A673 (cell line): ENCODE measurements around the gene POLDIP3. TPM values are rescaled to one million over a fixed set of nuclear protein-coding genes. Genes with fewer than 3 reads are reported as not detected.

Experiments used
- BruUV-seq: library from RNA; stranded (reverse); fragments of 400-500 nt; replicated peaks from 2 replicates; lab custom pipeline; 2021; lab: Mats Ljungman, UMichigan
- CTCF ChIA-PET: fragments of 300-600 bp; sonication (Branson Sonifier 250); formaldehyde crosslinking; loops from one replicate; lab custom pipeline; 2022; ENCODE audit warnings: antibody characterized with exemption; lab: Charles Lee
- POLR2A ChIA-PET: fragments of 300-600 bp; sonication (Branson Sonifier 250); formaldehyde crosslinking; loops from one replicate; lab custom pipeline; 2022; ENCODE audit warnings: antibody characterized with exemption; ENCODE audit not compliant: low non-redundant PET; lab: Charles Lee
- DNase-seq: peaks from one replicate; pipeline ENCODE4 v3.0.0-alpha.2; 2015; ENCODE audit warnings: low spot score
- H3K27ac ChIP-seq: fragments of 200-600 bp; sonication (generic); 2 replicates; pipeline ENCODE4 v1.5.1; 2016; ENCODE audit warnings: mixed run types, low read depth, mild to moderate bottlenecking, mixed read lengths, antibody characterized with exemption, low read length; ENCODE audit not compliant: poor library complexity, severe bottlenecking
- H3K27me3 ChIP-seq: fragments of 200-600 bp; sonication (generic); replicated peaks from 2 replicates; pipeline ENCODE4 v1.6.1; 2017; ENCODE audit warnings: mixed run types, low read depth, mild to moderate bottlenecking, mixed read lengths, antibody characterized with exemption, low read length; ENCODE audit not compliant: insufficient read depth, poor library complexity
- H3K36me3 ChIP-seq: fragments of 200-600 bp; sonication (generic); 2 replicates; pipeline ENCODE4 v1.6.1; 2016; ENCODE audit warnings: mixed run types, mild to moderate bottlenecking, mixed read lengths, antibody characterized with exemption, low read length; ENCODE audit not compliant: insufficient read depth, poor library complexity, severe bottlenecking
- H3K4me1 ChIP-seq: fragments of 200-600 bp; sonication (generic); 2 replicates; pipeline ENCODE4 v1.6.1; 2017; ENCODE audit warnings: mixed run types, mild to moderate bottlenecking, mixed read lengths, antibody characterized with exemption, low read length; ENCODE audit not compliant: insufficient read depth, poor library complexity, severe bottlenecking
- H3K4me3 ChIP-seq: fragments of 200-600 bp; sonication (generic); 2 replicates; pipeline ENCODE4 v1.5.1; 2016; ENCODE audit warnings: low read depth, mixed run types, mild to moderate bottlenecking, mixed read lengths, low read length; ENCODE audit not compliant: poor library complexity, severe bottlenecking
- H3K9me3 ChIP-seq: fragments of 200-600 bp; sonication (generic); 2 replicates; pipeline ENCODE4 v1.6.1; 2016; ENCODE audit warnings: mixed run types, low read depth, mild to moderate bottlenecking, mixed read lengths, antibody characterized with exemption, low read length; ENCODE audit not compliant: poor library complexity, severe bottlenecking
- EZH2 ChIP-seq: fragments of 200-600 bp; sonication (generic); IDR thresholded peaks from 2 replicates; pipeline ENCODE4 v1.6.1; 2017; ENCODE audit warnings: borderline replicate concordance, low read depth, mild to moderate bottlenecking, mixed read lengths, antibody characterized with exemption, low read length; ENCODE audit not compliant: poor library complexity, severe bottlenecking
- intact Hi-C: fragments of 100-400 bp; cut with micrococcal nuclease; formaldehyde crosslinking; loops from one replicate; pipeline ENCODE4 v1.10.0; 2022; ENCODE audit not compliant: unreplicated experiment
- total RNA-seq: library from RNA; stranded (reverse); gene quantifications from 2 replicates; pipeline ENCODE4 v1.2.3, GENCODE V29; 2021
- TF ChIP-seq, protein P1 (sequence below): fragments of 300-800, 200-600 bp; sonication (generic); conservative IDR thresholded peaks from 2 replicates; pipeline ENCODE4 v1.5.1; 2017; ENCODE audit warnings: low read depth, mild to moderate bottlenecking, antibody characterized with exemption, low read length, moderate library complexity, mixed read lengths

Gene POLDIP3
- total RNA-seq, 1 experiment from 2014 or later, result 134 TPM

- BruUV-seq, result no TSS peak
- no peak overlapping the region for H3K27ac ChIP-seq
- H3K27me3 ChIP-seq, result no peaks in the 10 kb centered on the region
- CTCF ChIA-PET, result no interaction called here
- DNase-seq, result no peak
- POLR2A ChIA-PET, result no interaction called here
- intact Hi-C loops, result no loop called here
- H3K4me3 ChIP-seq, result no peak overlapping the region
- H3K4me1 ChIP-seq, result no peaks in the 10 kb centered on the region
- H3K36me3 ChIP-seq, result peaks cover 41% of the 10 kb centered on the region
- TF ChIP-seq EZH2, result no peak
- TF ChIP-seq, protein P1, sequence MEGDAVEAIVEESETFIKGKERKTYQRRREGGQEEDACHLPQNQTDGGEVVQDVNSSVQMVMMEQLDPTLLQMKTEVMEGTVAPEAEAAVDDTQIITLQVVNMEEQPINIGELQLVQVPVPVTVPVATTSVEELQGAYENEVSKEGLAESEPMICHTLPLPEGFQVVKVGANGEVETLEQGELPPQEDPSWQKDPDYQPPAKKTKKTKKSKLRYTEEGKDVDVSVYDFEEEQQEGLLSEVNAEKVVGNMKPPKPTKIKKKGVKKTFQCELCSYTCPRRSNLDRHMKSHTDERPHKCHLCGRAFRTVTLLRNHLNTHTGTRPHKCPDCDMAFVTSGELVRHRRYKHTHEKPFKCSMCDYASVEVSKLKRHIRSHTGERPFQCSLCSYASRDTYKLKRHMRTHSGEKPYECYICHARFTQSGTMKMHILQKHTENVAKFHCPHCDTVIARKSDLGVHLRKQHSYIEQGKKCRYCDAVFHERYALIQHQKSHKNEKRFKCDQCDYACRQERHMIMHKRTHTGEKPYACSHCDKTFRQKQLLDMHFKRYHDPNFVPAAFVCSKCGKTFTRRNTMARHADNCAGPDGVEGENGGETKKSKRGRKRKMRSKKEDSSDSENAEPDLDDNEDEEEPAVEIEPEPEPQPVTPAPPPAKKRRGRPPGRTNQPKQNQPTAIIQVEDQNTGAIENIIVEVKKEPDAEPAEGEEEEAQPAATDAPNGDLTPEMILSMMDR, result no peak
- H3K9me3 ChIP-seq, result no peaks in the 10 kb centered on the region
Measured at GRCh38 chr22:42626431-42626830, 11.7 kb upstream of the POLDIP3 start.

DNA sequence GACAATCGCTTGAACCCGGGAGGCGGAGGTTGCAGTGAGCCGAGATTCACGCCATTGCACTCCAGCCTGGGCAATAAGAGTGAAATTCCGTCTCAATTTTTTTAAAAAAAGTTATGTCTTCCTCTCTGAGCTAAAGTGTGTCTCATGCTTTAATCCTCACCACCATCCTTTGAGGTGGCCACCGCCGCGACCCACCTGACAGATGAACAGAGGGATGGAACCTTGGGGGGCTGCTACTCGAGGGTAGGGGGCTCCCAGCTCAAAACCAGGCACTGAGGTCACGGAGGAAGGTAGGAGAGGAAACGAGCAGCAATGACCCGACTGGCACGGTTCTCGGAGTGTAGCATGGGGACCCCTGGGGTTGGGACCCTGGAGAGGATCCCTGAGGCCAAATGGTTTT is 10.7 kb upstream of the POLDIP3 start:
- Histone ChIP-seq H3K27ac (no peak overlapping the region), H3K9me3 (no peaks in the 10 kb centered on the region), H3K4me1 (no peaks in the 10 kb centered on the region), H3K4me3 (no peak overlapping the region), H3K36me3 (peaks cover 39% of the 10 kb centered on the region), H3K27me3 (no peaks in the 10 kb centered on the region)
- ChIA-PET CTCF (no interaction called here), POLR2A (no interaction called here)
- TF ChIP-seq EZH2, result no peak
- TF ChIP-seq, protein P1, result no peak
- no peak for DNase-seq
- no TSS peak for BruUV-seq
- intact Hi-C loops, result no loop called here

DNA sequence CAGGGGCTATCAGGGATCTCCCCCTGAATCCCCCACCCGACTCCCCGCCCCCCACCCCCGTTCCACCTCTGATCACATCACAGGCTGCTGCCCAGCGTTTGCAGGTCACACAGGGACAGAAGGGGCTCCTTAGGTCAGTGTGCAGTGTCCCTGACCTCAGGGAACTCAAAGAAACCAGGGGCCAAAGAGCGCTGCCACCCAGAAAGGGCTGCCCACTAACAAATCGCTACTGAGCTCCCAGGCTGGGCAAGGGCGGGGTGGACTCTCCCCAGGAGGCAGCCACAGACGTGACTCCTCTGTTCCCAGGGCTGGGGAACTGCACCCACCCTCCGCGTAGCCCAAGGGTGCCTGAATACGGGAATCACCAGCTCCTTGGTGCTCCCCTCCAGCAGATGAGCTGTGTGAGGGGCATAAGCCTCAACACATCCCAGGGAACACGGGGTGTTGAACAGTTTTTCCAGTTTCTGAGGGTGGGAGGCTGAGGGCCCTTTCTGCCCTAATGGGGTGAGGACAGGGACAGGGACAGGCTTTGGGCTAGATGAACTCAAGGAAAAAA is 9.9 kb upstream of the POLDIP3 start:
- TF ChIP-seq, protein P1, result no peak
- no peak for TF ChIP-seq EZH2
- H3K27me3 ChIP-seq, result no peaks in the 10 kb centered on the region
- H3K9me3 ChIP-seq, result no peaks in the 10 kb centered on the region
- POLR2A ChIA-PET, result interaction anchor here (0.6 kb wide), 1 partner anchor 19 kb away, joined by 3 read pairs; no protein-coding TSS in a partner anchor
- DNase-seq, result no peak
- no peaks in the 10 kb centered on the region for H3K4me1 ChIP-seq
- intact Hi-C loops, result no loop called here
- H3K4me3 ChIP-seq, result no peak overlapping the region
- H3K27ac ChIP-seq, result peak overlapping the region; percentile 47
- BruUV-seq, result no TSS peak
- CTCF ChIA-PET, result no interaction called here
- H3K36me3 ChIP-seq, result peaks cover 39% of the 10 kb centered on the region
